HG02852 (cell line): ENCODE measurements around the gene C12orf42.

ENCODE experiments used
- ATAC-seq: cut with Tn5 transposase; IDR thresholded peaks from one replicate; pipeline ENCODE4 v1.9.1; 2021; ENCODE audit warnings: mild to moderate bottlenecking, moderate library complexity; ENCODE audit not compliant: unreplicated experiment

Gene C12orf42

DNA sequence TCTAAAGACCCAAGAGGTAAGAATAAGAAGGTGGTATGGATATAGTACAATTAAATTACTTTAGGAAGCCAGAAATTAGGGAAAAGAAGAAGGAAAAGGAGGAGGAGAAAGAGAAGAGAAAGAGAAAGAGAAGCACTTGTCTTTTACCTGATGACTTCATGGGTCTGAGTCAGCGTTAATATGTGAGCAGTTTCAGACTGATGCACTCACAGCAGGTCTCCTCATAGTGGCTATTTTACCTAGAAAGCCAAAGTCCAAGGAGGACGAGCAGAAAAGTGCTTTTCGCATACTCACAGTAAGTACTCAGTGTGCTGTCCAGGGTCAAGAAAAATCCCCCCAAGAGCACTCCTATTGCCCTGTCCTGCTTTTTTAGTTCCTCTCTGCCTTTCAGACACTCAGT lies 222.1 kb downstream of the C12orf42 start:
- ATAC-seq, result peak; percentile 58

DNA sequence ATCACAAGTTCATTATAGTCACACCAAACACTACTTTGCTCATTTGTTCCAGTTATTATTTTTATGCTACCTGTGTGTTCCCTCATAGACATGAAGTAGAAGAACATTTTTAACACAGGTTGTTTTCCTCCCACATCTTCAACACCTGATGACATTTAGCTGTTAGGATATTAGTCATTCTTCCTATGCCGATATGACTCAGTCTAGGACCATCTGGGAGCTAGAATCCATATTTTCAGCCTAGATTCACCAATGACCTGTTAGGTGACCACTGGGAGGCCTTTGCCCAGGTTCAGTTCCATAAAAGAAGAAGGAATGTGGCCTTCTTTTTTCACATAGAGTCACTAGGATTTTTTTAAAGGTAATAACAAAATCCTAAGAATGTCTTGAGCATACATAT lies 222.8 kb downstream of the C12orf42 start:
- no peak for ATAC-seq

DNA sequence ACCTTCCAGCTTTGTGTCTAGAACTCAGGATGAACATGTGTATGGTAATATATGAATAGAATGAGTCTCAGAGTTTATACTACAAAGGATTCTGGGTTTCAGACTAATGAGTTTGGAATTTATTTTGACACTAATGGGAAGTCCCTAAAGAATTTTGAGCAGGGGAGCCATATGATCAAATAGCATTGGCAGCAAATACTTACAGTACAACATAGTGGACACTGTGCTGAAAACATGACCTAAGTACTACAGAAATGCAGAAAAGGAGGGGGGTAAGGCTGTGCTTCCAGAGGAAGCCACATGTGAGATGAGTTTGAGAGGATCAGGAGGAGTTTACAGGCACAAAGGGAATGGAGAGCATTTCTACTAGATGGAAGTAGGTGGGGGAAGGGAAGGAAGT lies 225.8 kb downstream of the C12orf42 start:
- ATAC-seq, result no peak

DNA sequence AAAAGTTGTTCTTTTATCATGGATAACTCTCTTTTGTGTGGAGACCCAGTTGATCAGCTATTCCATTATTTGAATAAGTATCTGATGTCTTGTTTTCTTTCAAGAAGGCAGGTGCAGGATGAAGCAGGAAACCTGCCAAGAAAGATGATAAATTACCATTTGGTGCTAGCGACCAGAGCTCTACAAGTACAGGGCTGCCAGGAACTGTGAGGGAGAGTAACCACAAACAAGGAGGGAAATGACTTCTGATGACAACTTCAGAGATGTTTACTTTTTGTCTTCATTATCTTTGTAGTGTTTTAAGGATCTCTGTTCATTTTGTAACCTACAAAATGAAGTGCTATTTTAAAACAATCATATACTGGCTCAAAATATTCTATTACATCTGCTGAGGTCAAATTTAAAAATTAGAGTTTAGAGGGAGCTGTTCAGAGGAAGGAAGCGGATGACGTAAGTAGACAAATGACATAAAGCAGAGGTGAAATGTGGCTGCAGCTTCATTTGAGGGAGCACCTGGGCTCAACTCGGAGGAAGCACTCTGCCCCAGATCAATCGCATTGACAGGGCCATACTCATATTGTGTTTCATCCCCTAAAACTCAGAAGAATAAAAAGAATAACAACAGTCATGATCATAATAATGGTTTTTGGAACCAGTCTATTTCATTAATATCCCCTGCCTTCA lies 226.8 kb downstream of the C12orf42 start:
- no peak for ATAC-seq

DNA sequence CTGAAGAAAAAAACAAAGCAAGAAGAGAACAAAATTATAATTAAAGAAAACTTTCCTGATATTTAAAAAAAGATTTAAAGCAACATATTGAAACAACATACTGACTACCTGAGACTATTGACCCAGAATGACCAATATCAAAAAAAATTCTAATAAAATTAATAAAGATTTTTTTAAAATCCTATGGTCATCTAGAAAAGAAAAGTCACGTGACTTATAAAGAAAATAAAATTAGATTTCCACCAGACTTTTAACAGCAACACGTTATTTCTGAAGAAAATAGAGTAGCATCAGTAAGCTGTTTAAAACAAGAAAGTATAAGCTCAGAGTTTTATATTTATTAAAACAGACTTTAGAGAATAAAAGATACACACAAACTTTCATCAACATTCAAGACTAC lies 238.0 kb downstream of the C12orf42 start:
- ATAC-seq, result no peak
